ENCODE measurements around the gene PLAC8L1.

PLAC8L1 gene

GRCh38 chr5:146039420-146039819, 66.0 kb downstream of the PLAC8L1 start:
- no peak for TF ChIP-seq CTCF (IDR thresholded peaks at IDR 0.05)
- H3K4me3 ChIP-seq = no peak overlapping the region
- DNase-seq = no peak
- intact Hi-C loops (cut with DNase I; ENCODE audit: low total_unique reads) = no loop called here
- H3K4me1 ChIP-seq = no peaks in the 10 kb centered on the region
- H3K36me3 ChIP-seq = no peaks in the 10 kb centered on the region
- no peaks in the 10 kb centered on the region for H3K27me3 ChIP-seq
- no peak overlapping the region for H3K27ac ChIP-seq
- H3K9me3 ChIP-seq = no peaks in the 10 kb centered on the region

GRCh38 chr5:146034605-146035004, 70.8 kb downstream of the PLAC8L1 start:
- no peaks in the 10 kb centered on the region for H3K4me1 ChIP-seq
- no peak for DNase-seq
- no peaks in the 10 kb centered on the region for H3K36me3 ChIP-seq
- no peak for TF ChIP-seq CTCF (IDR thresholded peaks at IDR 0.05)
- H3K27ac ChIP-seq = no peak overlapping the region
- no peaks in the 10 kb centered on the region for H3K27me3 ChIP-seq
- intact Hi-C loops (cut with DNase I; ENCODE audit: low total_unique reads) = no loop called here
- H3K4me3 ChIP-seq = no peak overlapping the region
- H3K9me3 ChIP-seq = no peaks in the 10 kb centered on the region

Data from tibial artery (tissue), 4 donors.